Chondrocyte (in vitro differentiated cells): ENCODE data around the gene STK40. TPM values are rescaled to one million over a fixed set of nuclear protein-coding genes. Genes with fewer than 3 reads are reported as not detected.

Experiments used
- DNase-seq: peaks from one replicate; pipeline ENCODE4 v3.0.0; 2021; ENCODE audit warnings: mixed read lengths, low spot score
- H3K27ac Mint-ChIP-seq: one replicate; pipeline ENCODE4 v1.8.0; 2021; ENCODE audit warnings: mild to moderate bottlenecking, moderate library complexity, mixed read lengths; ENCODE audit not compliant: unreplicated experiment
- H3K27me3 Mint-ChIP-seq: 2 replicates; pipeline ENCODE4 v1.8.0; 2021; ENCODE audit warnings: low read depth, mixed read lengths
- H3K36me3 Mint-ChIP-seq: 2 replicates; pipeline ENCODE4 v1.8.0; 2021; ENCODE audit warnings: low read depth, mixed read lengths
- H3K4me1 Mint-ChIP-seq: 2 replicates; pipeline ENCODE4 v1.8.0; 2021; ENCODE audit warnings: low read depth, mild to moderate bottlenecking, mixed read lengths
- H3K4me3 Mint-ChIP-seq: one replicate; pipeline ENCODE4 v1.8.0; 2021; ENCODE audit warnings: mild to moderate bottlenecking, moderate library complexity, mixed read lengths; ENCODE audit not compliant: unreplicated experiment
- H3K9me3 Mint-ChIP-seq: 2 replicates; pipeline ENCODE4 v1.8.0; 2021; ENCODE audit warnings: low read depth, mixed read lengths
- CTCF ChIP-seq: fragments of 200-600 bp; sonication (generic); IDR thresholded peaks from 2 replicates; pipeline ENCODE4 v1.5.0; 2021; ENCODE audit warnings: antibody characterized with exemption, mild to moderate bottlenecking, moderate library complexity
- total RNA-seq: library from RNA; stranded (reverse); gene quantifications from 3 replicates; pipeline ENCODE4 v1.2.1, GENCODE V29; 2021

STK40 gene
- total RNA-seq, 1 donor from 2014 or later: 63.7 TPM

- H3K27me3 Mint-ChIP-seq: no peaks in the 10 kb centered on the region
- DNase-seq: no peak
- TF ChIP-seq CTCF: no peak
- H3K4me3 Mint-ChIP-seq: no peak overlapping the region
- no peaks in the 10 kb centered on the region for H3K9me3 Mint-ChIP-seq
- H3K36me3 Mint-ChIP-seq: peaks cover 18% of the 10 kb centered on the region
- peaks cover 13% of the 10 kb centered on the region for H3K4me1 Mint-ChIP-seq
- H3K27ac Mint-ChIP-seq: no peak overlapping the region
Observed at GRCh38 chr1:36339615-36340014, 46.1 kb downstream of the STK40 start.

- Mint-ChIP-seq H3K27me3 (no peaks in the 10 kb centered on the region), H3K4me3 (no peak overlapping the region), H3K27ac (no peak overlapping the region), H3K4me1 (peaks cover 12% of the 10 kb centered on the region), H3K36me3 (peaks cover 15% of the 10 kb centered on the region), H3K9me3 (no peaks in the 10 kb centered on the region)
- no peak for DNase-seq
- no peak for TF ChIP-seq CTCF
Observed at GRCh38 chr1:36339215-36339614, 46.5 kb downstream of the STK40 start.

GRCh38 chr1:36337830-36338229, 47.9 kb downstream of the STK40 start:
- TF ChIP-seq CTCF: no peak
- no peak overlapping the region for H3K4me3 Mint-ChIP-seq
- H3K27ac Mint-ChIP-seq: no peak overlapping the region
- no peaks in the 10 kb centered on the region for H3K27me3 Mint-ChIP-seq
- no peak for DNase-seq
- H3K36me3 Mint-ChIP-seq: peaks cover 14% of the 10 kb centered on the region
- H3K4me1 Mint-ChIP-seq: peaks cover 2% of the 10 kb centered on the region
- no peaks in the 10 kb centered on the region for H3K9me3 Mint-ChIP-seq

- DNase-seq: no peak
- Mint-ChIP-seq H3K4me3 (no peak overlapping the region), H3K36me3 (peaks cover 2% of the 10 kb centered on the region), H3K27me3 (no peaks in the 10 kb centered on the region), H3K9me3 (no peaks in the 10 kb centered on the region), H3K4me1 (peaks cover 25% of the 10 kb centered on the region), H3K27ac (no peak overlapping the region)
- TF ChIP-seq CTCF: no peak
Observed at GRCh38 chr1:36330940-36331339, 54.8 kb downstream of the STK40 start.

GRCh38 chr1:36329817-36330216, 55.9 kb downstream of the STK40 start:
- Mint-ChIP-seq H3K4me3 (no peak overlapping the region), H3K27ac (no peak overlapping the region), H3K36me3 (peaks cover 2% of the 10 kb centered on the region), H3K27me3 (no peaks in the 10 kb centered on the region), H3K4me1 (peaks cover 25% of the 10 kb centered on the region), H3K9me3 (no peaks in the 10 kb centered on the region)
- DNase-seq: no peak
- TF ChIP-seq CTCF: no peak
